Colon (tissue), 2 donors: Measurements from ENCODE around the gene ZG16.
"Not testable (repeated sequence)": the region's sequence is repeated elsewhere in the genome, so short reads cannot be mapped to it uniquely, and the experiment has no call there.

Source experiments
- FAIRE-seq: peaks from 2 replicates; lab custom pipeline; 2012; peaks lifted over from hg19 to GRCh38; lab: Jason Lieb, UNC
- donor health status: control.
- donor health status: control.

ZG16 gene

DNA sequence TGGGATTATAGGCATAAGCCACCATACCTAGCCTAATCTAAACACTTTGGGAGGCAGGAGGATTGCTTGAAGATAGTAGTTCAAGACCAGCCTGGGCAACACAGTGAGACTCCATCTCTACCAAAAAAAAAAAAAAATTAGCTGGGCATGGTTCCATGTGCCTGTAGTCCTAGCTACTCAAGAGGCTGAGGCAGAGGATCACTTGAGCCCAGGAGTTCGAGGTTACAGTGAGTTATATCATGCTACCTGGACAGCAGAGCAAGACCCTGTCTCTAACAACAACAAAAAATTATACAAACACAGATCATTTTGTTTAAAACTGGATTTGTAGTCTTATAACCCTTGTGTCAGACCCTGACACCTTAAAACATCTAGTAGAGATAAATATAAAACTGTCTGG lies 24.5 kb upstream of the ZG16 start:
- FAIRE-seq: no peak

DNA sequence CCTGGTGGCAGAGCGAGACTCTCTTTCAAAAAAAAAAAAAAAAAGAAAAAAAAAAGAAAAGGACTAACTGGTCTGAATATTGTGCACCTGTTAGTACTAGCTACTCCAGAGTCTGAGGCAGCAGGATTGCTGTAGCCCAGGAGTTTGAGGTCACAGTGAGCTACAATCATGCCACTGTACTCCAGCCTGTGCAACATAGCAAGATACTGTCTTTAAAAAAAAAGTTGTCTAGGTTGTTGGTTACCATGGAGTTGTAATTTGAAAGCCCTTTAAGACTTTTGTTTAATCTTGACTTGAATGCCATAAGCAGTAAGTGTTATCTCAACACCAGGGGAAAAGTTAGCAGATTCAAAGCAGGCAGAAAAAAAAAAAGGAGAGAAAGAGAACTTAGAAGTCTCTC lies 21.4 kb upstream of the ZG16 start:
- no peak for FAIRE-seq

DNA sequence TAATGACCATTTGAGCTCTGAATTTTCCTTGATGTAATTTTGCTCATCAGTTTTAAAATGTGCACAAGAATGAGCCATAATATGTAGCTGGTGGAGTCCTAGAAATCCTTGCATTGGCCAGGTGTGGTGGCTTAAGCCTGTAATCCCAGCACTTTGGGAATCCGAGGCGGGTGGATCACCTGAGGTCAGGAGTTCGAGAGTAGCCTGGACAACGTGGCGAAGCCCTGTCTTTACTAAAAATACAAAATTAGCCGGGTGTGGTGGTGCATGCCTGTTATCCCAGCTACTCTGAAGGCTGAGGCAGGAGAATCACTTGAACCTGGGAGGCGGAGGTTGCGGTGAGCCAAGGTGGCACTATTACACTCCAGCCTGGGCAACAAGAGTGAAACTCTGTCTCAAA lies 21.0 kb upstream of the ZG16 start:
- not testable (repeated sequence) for FAIRE-seq

DNA sequence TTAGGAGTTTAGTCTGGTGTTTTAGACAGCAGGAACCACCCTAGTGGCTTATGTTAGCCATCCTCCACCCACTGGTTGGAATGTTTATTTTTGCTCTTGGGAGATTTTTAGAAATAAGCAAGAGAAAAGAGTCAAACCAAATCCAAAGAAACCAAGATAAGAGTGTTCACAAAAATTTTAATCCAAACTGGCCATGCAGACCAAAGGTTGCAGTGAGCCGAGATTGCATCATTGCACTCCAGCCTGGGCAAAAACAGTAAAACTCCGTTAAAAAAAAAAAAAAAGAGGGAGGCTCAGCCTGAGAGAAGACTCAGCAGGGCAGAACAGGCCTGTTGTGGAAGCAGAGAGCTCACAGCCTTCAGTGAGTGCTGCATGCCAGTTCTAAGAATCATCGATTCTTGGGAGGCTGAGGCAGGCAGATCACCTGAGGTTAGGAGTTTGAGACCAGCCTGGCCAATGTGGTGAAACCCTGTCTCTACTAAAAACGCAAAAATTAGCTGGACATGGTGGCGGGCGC lies 20.0 kb upstream of the ZG16 start:
- no peak for FAIRE-seq

DNA sequence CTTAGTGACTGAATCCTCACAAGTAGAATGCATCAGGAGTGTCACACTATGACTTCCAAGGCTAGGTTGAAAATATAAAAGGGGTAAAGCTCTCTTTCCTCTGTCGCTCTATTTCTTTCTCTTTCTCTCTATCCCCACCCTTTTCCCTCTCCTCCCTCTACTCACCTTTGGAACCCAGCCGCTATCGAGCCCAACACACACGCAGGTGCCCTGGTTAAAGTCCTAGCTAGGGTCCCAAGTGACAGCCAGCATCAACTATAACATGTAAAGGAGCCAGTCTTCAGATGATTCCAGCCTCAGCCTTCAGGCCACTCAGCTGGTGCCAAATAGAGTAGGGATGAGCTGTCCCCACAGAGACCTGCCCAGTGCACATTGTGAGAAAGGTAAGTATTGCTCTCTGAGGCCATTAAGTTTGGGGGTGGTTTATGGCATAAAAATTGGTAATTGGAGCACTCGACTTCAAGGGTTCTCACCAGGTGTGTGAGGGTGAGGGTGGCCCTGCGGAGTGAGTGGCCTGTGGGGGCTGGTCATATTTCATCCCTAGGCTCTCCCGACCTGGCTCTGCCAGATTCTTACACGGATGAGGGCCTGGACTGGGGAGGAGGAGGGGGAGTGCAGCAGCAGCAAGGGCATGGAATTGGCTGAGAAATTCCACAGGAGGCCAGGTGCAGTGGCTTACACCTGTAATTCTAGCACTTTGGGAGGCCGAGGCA lies 17.3 kb upstream of the ZG16 start:
- no peak for FAIRE-seq

DNA sequence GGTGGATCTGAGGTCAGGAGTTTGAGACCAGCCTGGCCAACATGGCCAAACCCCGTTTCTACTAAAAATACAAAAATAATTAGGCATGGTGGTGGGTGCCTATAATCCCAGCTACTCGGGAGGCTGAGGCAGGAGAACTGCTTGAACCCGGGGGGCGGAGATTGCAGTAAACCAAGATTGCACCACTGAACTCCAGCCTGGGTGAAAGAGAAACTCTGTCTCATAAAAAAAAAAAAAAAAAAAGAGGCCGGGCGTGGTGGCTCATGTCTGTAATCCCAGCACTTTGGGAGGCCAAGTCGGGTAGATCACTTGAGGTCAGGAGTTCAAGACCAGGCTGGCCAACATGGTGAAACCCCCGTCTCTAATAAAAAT lies 16.8 kb upstream of the ZG16 start:
- FAIRE-seq: not testable (repeated sequence)

DNA sequence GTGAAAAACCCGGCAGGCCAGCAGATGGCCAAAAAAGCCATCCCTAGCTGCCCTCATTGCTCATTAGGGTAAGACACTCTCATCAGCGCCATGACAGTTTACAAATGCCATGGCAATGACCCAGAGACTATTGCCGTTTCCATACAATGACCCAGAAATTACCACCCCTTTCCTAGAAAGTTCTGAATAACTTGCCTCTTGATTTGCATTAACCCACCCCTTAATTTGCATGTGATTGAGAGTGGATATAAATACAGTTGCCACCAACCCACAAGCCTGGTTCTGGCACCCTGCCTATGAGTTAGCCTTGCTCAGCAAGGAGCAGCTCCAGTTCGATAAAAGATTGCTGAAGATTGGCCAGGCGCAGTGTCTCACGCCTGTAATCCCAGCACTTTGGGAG lies 16.2 kb upstream of the ZG16 start:
- no peak for FAIRE-seq

DNA sequence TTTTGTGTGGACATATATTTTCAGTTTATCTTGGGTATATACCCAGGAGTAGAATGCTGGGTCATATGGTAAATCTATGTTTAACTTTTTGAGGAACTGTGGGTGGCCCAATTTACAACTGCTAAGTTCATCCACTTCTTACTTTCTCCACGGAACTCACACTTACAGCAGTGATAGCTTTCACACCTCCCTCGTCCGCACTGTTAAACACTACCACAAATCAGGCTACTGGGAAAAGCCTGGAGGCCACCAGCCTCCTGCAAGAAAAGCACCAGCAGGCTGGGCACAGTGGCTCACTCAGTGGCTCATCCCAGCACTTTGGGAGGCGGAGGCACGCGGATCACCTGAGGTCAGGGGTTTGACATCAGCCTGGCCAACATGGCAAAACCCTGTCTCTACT lies 14.7 kb upstream of the ZG16 start:
- no peak for FAIRE-seq

DNA sequence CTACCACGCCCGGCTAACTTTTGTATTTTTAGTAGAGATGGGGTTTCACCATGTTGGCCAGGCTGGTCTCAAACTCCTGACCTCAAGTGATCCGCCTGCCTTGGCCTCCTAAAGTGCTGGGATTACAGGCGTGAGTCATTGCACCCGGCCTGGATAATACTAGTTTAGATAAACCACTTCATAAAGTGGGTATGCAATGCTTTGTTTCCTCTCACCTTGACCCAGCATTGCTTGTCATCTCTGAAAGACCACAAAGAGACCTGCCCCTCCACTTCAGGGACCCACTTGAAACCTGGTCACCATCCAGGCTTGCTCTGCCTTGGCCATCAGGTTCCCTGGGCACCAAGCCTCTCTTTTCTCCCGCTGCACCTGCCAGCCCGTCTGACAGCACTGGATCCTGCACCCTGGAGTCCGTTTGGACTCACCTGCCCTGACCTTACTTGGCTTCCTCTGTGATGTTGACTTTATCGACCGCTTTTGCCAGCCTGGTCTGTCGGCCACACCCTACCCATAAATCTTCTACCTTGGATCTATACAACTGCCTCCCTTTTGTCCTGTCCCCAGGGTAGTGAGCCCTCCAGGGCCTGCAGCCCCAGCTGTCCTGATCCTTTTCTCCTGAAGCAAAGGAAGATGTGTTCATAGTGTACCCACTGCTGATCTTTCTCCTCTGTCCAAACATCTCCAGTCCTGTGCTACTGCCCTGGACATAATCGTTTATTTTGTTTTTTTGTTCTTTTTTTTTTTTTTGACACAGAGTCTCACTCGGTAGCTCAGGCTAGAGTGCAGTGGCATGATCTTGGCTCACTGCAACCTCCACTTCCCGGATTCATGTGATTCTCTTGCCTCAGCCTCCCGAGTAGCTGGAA lies 12.7 kb upstream of the ZG16 start:
- no peak for FAIRE-seq

DNA sequence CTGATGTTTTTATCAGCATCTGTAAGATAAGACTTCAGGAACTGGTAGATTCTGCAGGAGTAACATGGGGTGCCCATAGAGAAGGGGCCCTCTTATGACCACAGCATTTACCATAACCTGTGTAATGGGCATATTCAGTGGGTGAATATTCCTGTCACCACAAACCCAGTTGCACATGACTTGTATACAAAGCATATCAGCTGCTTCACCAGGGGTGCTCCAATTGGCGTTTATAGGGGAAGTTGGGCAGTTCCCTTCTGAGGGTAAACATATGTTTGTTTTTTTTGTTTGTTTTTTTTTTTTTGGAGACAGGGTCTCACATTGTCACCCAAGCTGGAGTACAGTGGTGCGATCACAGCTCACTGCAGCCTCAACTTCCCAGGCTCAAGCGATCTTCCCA lies 11.5 kb upstream of the ZG16 start:
- no peak for FAIRE-seq

DNA sequence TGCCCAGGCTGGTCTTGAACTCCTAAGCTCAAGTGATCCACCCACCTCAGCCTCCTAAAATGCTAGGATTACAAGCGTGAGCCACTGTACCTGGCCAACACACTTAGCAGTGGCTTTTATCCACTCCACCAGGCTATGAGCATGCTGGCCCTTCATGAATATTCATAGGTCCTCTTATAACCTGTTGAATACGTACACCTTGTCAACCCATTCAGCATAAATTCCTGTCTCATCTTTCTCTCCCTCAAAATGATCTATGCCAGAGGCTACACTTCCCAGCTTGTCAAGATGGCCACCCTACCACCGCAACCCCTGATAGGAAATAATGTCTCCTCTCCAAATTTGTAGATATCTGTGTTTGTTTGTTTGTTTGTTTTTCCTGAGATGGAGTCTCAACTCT lies 11.0 kb upstream of the ZG16 start:
- no peak for FAIRE-seq

DNA sequence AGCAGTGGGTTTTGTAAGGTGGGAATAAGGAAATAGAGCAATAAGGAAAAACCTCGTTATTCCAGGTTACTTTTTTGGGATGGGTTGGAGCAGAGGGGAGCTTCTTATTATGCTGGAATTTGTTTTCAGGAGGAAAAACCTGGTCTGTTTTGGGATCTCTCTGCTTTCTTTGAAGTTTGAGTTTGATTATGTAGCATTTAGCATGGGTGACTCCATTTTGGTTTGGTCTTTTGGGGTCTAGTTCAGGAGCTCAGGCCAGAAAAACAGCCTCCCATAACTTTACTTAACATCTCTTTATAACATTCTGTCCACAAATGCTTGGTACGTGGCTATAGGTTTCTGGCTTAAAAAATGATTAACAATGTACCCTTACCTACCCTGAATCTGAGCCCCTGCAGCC lies 8.5 kb upstream of the ZG16 start:
- no peak for FAIRE-seq

DNA sequence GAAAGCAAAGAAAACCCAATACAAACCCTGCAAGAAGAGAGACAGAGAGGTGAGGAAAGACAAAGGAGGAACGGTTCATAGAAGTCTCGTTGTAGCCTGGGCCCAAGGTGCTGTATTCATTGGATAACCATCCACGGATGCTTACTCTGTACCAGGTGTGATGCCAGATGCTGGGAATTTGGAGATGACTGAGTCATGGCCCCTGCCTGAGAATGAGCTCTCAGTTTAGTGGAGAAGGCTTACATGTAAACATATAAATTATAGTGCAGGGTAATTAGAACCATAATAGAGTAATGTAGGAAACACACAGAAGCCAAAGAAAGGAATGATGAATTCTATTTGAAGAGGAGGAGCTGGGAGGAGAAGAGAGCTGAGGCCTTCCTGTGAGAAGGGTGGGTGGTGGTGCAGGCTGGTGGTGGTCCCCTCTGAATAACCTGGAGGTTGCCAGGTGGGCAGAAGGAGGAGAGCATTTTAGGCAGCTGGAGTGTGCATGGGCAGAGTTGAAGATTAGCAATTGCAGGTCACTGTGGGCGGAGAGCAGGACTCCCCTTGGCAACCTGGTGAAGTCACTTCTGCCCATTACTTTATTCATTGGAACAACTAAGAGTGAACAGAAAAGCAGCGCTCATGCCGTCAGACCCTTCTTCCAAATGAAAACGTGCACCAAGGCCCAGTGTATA lies 7.7 kb upstream of the ZG16 start:
- no peak for FAIRE-seq

DNA sequence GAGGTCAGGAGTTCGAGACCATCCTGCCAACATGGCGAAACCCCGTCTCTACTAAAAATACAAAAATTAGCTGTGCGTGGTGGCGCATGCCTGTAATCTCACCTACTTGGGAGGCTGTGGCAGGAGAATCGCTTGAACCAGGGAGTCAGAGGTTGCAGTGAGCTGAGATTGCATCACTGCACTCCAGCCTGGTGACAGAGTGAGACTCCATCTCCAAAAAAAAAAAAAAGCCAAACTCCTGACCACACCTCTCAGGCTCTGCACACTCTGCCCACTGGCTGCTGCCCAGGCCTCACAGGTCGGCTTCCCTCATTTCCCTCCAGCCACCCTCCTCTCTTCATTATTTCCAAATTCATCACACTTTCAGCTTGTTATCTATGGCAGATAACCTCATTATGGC lies 5.7 kb upstream of the ZG16 start:
- not testable (repeated sequence) for FAIRE-seq

DNA sequence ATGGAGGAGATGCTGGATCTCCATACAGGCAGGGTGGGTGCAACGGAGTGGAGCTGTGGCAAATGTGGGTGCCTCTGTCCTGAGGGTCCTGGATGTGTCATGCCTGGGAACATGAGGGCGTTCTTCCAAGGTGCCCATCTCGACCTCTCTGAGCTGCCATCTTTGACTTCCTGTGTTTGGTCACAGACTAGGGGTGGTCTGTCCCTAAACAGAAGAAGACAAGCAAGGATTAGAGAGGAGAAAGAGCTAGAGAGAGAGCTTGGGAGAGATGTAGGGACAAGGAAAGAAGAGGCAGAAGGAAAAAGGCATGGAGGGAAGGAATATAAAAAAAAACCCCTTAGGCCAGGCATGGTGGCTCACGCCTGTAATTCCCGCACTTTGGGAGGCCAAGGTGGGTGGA lies 3.3 kb upstream of the ZG16 start:
- FAIRE-seq: no peak

DNA sequence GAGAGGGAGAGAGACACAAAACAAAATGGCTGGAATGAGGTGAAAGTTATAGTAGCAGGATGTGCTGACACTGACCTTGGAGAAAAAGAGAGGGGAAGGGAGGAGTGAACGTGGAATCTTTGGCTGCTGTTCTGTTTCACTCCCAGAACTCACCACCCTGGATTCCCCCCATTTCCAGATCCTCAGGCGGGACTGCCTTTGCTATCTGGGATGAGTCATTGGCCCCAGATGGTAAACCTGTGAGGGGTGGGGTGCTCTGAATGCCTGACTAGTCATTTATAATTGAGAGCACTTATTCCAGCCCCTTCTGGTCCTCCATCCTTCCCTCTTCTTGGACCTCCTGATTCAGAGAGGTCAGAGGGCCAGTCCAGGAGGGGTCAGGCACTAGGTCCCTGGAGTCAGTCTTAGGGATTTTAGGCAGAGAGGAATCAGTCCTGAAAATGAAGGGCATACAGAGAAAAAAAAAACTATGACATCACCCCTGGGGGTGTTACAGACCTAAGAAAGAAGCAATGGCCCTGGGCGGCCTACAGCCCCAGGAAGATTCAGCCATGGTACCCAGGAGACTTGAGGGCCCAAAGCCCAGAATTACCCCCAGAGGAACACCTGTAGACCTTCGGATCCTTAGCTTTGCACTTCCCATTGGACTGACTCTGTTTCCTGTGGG lies 2.2 kb upstream of the ZG16 start:
- FAIRE-seq: no peak

DNA sequence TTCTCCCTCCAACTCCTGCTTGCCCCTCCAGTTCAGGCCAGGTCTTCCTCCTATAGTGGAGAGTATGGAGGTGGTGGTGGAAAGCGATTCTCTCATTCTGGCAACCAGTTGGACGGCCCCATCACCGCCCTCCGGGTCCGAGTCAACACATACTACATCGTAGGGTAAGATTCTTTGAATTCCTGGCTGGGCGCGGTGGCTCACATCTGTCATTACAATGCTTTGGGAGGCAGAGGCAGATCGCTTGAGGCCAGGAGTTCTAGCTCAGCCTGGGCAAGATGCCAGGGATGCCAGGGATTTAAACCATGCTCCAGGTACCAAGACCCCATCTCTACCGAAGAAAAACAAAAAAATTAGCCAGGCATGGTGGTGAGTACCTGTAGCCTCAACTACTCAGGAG lies 1.4 kb downstream of the ZG16 start:
- no peak for FAIRE-seq

DNA sequence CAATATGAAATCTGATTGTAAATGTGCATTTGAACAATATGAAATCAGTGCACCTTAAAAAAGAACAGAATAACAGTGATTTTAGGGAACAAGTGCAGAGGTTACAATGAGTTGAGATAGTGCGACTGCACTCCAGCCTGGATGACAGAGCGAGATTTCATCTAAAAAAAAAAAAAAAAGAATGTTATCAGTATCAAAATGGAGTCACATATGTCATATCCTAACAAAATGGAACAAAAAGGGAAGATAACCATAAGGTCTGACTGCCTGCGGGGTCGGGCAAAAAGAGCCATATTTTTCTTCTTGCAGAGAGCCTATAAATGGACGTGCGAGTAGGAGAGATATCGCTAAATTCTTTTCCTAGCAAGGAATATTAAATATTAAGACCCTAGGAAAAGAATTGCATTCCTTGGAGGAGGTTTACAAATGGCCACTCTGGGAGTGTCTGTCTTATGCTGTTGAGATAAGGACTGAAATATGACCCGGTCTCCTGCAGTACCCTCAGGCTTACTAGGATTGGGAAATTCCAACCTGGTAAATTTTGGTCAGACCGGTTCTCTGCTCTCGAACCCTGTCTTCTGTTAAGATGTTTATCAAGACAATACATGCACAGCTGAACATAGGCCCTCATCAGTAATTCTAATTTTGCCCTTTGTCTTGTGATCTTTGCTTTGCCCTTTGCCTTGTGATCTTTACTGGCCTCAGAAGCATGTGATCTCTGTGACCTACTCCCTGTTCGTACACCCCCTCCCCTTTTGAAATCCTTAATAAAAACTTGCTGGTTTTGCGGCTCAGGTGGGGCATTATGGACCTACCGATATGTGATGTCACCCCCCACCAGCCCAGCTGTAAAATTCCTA lies 5.3 kb downstream of the ZG16 start:
- not testable (repeated sequence) for FAIRE-seq

DNA sequence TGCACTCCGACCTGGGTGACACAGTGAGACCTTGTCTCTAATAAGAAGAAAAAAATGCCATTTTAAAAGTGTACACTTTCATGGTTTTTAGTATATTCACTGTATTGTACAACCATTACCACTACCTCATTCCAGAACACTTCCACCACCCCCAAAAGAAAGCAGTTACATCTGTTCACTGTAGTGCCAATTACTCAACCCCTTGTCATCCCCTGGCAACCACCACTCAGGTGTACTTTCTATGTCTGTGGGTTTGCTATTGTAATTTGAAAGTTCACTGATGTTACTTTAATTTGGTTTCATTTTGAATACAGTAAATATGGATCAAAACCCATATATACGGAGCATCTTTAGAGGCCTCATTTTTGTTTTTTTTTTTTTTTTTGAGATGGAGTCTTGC lies 6.1 kb downstream of the ZG16 start:
- FAIRE-seq: no peak

DNA sequence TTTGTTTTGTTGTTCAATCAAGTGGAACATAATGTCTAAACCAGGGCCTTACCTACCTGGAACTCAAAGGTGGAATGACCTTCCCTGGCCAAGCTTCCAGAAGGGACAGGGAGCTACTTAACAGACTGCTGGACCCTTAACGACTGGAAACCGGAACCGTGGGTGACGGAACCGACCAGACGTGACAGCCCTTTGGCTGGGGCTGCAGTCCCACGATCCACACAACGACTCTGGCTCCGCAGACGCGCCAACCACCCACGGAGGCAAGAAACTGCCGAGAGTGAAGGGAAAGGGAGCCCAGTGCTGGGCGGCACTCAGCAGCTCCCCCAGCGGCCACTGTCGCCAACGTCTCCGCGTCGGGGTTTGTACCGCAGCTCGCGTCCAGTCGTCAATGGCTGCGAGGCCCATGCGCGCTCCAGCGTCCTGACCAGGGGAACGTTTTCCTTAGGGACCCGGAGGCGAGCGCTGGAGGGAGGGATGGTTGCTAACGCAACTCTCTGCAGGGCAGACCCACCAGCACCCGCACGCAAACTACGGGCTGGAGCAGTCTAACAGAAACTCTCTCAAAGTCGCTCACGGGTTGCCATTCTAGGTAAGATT lies 6.9 kb downstream of the ZG16 start:
- no peak for FAIRE-seq

DNA sequence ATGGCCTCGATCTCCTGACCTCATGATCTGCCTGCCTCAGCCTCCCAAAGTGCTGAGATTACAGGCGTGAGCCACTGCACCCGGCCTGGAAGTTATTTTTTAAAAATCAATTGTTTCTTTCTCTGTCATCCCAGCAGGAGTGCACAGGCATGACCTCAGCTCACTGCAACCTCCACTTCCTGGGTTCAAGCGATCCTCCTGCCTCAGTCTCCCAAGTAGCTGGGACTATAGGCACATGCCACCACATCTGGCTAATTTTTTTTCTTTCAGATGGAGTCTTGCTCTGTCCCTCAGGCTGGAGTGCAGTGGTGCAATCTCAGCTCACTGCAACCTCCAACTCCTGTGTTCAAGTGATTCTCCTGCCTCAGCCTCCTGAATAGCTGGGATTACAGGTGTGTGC lies 9.1 kb downstream of the ZG16 start:
- FAIRE-seq: not testable (repeated sequence)
